Right kidney (tissue), 1 donor: ENCODE measurements around the gene KSR2.
"Not testable (repeated sequence)": the region's sequence is repeated elsewhere in the genome, so short reads cannot be mapped to it uniquely, and the experiment has no call there.

Source experiments
- DNase-seq: peaks from one replicate; pipeline ENCODE4 v3.0.0-alpha.2; 2016

KSR2 gene

GRCh38 chr12:117685110-117685926 is 283.5 kb downstream of the KSR2 start:
- peak; percentile 17 for DNase-seq

DNA sequence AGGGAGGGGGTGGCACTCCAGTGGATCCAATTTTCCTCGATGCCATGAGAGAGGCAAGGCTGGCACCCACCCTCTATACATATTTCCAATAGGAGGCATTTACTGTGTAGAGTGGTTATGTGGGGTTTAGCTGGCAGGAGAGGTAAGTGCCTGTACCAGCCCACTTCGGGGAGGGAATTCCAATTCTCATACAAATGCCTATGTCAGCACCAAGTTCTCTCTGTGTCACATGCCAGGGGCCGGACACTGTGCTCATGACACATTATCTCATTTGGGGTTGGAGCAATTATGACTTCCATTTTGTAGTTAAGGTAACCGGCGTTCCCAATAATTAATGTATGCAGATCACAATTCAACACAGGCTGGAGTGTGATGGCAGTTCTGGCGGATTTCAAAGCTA is 284.3 kb downstream of the KSR2 start:
- no peak for DNase-seq

- DNase-seq, result no peak
These were observed 288.5 kb downstream of the KSR2 start for GRCh38 chr12:117680312-117680711.

- no peak for DNase-seq
These were observed 289.0 kb downstream of the KSR2 start for GRCh38 chr12:117679776-117680175.

DNA sequence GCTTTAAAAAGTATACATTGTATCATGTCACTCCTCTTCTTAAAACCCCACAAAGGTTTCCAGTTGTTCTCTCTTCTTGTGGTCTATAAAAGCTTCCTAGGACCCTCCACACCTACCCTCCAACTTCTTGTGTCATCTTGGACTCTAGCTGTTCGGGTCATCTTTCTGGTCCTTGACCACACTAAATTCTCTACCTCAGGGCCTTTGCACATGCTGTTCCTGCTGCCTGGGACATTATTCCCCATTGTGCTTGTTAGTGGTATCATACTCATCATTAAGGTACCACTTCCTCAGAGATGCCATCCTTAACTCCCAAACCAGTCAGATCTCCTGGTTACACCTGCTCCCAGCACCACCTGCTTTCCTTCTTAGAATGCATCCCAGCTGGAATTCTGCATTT is 294.0 kb downstream of the KSR2 start:
- no peak for DNase-seq

DNA sequence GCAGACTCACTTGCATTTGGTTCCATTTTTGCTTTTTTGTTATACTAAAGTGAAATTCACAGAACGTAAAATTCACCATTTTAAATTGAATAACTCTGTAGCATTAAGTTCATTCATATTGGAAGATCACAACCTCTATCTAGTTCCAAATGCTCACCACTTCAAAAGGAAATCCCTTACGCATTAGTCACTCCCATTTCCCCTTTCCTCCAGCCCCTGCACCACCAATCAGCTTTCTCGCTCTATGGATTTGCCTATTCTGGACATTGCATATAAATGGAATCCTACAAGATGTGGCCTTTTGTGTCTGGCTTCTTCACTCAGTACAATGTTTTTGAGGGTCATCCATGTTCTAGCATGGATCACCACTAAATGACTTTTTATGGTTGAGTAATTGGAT is 294.5 kb downstream of the KSR2 start:
- DNase-seq, result no peak

- no peak for DNase-seq
These were observed 297.1 kb downstream of the KSR2 start for GRCh38 chr12:117671734-117672133.

- DNase-seq, result no peak
These were observed 304.6 kb downstream of the KSR2 start for GRCh38 chr12:117664169-117664568.

DNA sequence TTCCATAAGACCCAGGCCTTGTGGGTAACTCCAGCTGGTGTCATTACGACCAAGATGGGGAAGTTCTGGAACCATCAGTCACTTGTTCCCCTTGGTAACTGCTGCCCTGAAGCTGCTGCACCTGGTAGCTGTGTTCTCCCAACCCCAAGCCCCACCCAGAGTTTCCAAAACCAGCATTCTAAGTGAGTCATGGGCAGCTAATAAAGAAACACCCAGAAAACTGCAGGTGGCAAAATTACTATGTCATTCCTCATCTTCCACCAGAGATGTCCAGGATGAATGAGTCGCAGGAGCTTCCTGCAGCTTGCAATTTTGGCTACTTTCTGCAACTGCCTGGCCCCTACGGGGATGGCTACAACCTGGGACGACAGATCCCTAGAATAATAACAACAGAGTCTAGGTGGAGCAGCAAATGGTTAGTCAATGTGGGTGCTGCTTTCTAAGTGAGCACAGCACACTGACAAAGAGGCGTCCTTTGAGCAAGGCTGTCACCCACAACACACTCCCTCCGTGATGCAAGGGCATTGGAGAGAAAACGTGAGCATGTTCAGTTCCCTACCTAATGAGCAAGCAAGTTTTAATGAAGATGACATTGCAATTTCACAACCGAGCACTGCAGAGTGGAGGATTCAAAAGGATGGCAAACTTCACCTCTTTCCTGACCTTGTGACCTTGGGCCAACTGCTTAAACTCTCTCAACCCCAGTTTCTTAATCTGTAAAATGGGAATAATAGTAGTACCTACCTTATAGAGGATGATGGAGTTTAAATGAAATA is 306.0 kb downstream of the KSR2 start:
- DNase-seq, result no peak

- no peak for DNase-seq
These were observed 306.6 kb downstream of the KSR2 start for GRCh38 chr12:117662220-117662619.

DNA sequence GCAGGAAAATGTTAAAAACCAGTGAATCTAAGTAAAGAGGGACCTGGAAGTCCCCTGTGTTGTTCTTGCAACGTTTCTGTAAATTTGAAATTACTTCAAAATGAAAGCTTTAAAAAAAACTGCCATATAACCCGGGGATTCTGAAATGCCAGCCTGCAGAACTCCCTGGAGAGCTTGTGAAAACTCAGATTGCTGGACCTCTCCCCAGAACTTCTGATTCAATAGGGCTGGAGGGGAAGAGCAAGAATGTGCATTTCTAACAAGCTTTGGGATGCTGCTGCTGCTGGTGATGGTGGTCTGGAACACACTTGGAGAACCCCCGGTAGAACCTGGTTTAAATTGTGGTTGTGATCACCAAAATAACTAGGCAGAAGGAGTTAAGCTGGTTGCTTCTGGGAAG is 307.3 kb downstream of the KSR2 start:
- DNase-seq, result no peak

GRCh38 chr12:117660896-117661295 is 307.9 kb downstream of the KSR2 start:
- no peak for DNase-seq

DNA sequence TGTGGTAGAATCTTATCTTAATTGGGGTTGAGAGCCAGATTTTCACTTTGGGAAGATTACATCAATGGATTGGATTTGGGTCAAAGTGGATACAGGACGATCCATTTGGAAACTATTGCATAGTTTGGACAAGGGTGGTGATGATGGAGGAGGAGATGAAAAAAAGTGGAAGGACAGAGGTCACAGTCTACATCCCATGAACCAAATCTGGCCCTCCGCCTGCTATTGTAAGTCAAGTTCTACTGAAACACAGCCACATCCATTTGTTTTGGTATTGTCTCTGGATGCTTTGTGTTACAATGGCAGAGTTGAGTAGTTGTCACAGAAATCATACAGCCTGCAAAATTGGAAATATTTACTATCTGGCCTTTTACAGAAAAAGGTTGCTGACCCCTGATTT is 310.6 kb downstream of the KSR2 start:
- no peak for DNase-seq

- no peak for DNase-seq
These were observed 319.0 kb downstream of the KSR2 start for GRCh38 chr12:117649796-117650195.

- no peak for DNase-seq
These were observed 322.3 kb downstream of the KSR2 start for GRCh38 chr12:117646520-117646919.

DNA sequence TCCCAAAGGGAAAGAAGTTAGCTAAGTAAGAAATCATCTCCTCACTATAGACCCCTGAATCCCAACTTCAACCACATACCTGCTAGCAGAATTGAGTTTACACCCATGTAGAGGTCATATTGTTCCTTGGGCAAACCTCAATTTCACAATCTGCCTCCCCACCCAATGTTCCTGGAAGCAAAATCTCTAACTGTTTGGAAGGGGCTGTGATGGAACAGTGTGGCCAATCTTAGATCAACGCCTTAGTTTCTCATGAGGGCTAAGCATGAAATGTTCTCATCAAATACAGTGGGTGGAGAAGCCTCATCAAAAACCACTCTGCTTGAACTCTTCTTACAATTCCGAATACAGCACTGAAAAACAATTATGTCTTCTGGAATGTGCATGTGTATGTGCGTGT is 323.3 kb downstream of the KSR2 start:
- DNase-seq, result no peak

DNA sequence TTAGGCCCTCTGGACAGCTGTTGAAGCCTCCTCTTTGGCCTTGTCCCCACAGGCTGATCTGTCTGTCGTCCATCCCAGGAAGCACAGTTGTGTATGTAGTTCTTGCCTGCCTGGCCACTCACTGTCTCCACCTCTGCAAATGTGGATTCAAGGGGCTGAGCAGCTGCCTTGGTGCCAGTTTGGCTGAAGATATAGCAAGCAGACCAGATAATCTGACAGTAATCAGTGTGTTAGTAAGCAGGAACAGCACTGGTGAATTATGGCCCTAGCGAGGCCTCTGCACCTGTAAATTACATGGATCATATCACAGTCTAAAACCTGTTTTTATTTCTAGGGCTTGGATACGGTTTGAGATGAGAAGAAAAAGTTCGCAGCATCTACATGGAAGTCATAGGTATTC is 324.8 kb downstream of the KSR2 start:
- DNase-seq, result no peak

GRCh38 chr12:117641885-117642284 is 326.9 kb downstream of the KSR2 start:
- no peak for DNase-seq

GRCh38 chr12:117640511-117640910 is 328.3 kb downstream of the KSR2 start:
- no peak for DNase-seq

DNA sequence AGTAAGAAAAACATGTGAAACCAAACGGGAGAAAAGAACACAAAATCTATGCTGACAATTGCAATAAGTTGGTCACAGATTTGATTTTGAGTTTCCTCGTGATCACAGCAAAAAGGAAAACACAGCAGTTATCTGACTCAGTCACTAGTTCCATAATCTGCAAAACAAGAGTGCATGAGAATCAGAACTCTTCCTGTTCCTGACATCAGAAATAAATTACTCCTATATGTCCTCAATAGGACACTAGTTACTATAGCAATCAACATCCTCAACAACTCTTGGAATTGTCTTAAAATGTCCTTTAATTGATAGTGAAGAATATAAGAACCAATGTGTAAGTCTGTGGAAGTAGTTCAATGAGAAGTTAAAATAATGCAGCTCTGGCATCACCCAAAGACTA is 339.3 kb downstream of the KSR2 start:
- no peak for DNase-seq

GRCh38 chr12:117628711-117629110 is 340.1 kb downstream of the KSR2 start:
- not testable (repeated sequence) for DNase-seq

GRCh38 chr12:117622741-117623140 is 346.0 kb downstream of the KSR2 start:
- no peak for DNase-seq

- DNase-seq, result no peak
These were observed 346.7 kb downstream of the KSR2 start for GRCh38 chr12:117622087-117622486.

DNA sequence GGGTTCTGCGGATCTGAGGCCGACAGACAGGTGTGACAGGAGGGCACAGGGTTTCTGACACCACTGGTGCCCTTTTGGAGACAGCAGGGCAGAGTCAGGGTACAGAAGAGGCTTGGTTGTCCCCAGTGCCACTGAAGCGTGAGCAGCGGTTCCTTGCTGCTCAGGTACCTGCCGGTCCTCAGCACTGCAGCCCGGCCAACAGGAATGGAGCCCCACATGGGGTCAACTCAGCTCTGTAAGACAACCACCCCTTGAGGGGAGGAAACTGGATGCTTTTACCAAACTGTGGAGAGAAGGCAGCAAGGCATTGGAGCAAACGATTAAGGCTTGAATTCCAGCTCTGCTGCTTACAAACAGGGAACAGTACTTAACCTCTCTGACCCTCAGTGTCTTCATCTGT is 361.0 kb downstream of the KSR2 start:
- DNase-seq, result no peak
